Testis (tissue), 3 donors: Measurements from ENCODE around the gene SMAD7. TPM values are rescaled to one million over a fixed set of nuclear protein-coding genes. Genes with fewer than 3 reads are reported as not detected.

Source experiments
- DNase-seq: peaks from one replicate; pipeline ENCODE4 v3.0.0-alpha.2; 2019
- H3K27ac ChIP-seq, 2 donors: fragments of 200-600 bp; sonication (generic); one replicate each; pipeline ENCODE4 v1.5.1; 2019
- H3K27me3 ChIP-seq: fragments of 200-600 bp; sonication (generic); one replicate; pipeline ENCODE4 v1.5.1; 2019
- H3K36me3 ChIP-seq: fragments of 200-600 bp; sonication (generic); one replicate; pipeline ENCODE4 v1.5.1; 2017; ENCODE audit warnings: low read depth; ENCODE audit errors: missing control alignments
- H3K4me1 ChIP-seq: fragments of 200-600 bp; sonication (generic); one replicate; pipeline ENCODE4 v1.5.1; 2019
- H3K4me3 ChIP-seq, 2 donors: fragments of 200-600 bp; sonication (generic); one replicate each; pipeline ENCODE4 v1.5.1; 2017 to 2019
- H3K9me3 ChIP-seq: fragments of 200-600 bp; sonication (generic); one replicate; pipeline ENCODE4 v1.5.1; 2017
- CTCF ChIP-seq, 3 experiments: fragments of 450-650 bp in 2 of 3; fragments of 200-600 bp in 1 of 3; sonication (generic) in 1 of 3; IDR thresholded peaks; one replicate each; pipeline ENCODE4 v1.5.1; 2016 to 2019; ENCODE audit warnings: antibody characterized with exemption in 3 of 3, mild to moderate bottlenecking in 2 of 3, moderate library complexity in 1 of 3
- POLR2A ChIP-seq: fragments of 450-650 bp; IDR thresholded peaks from one replicate; pipeline ENCODE4 v1.6.1; 2017; ENCODE audit warnings: antibody characterized with exemption, mild to moderate bottlenecking, moderate library complexity
- WGBS, 2 donors: methylation state at CpG; one replicate each; pipeline ENCODE4 v1.1.5; 2018; 5-methylcytosine and 5-hydroxymethylcytosine counted together
- intact Hi-C: fragments of 100-400 bp; cut with DNase I; formaldehyde crosslinking; loops from one replicate; pipeline ENCODE4 v1.15.1; 2023; ENCODE audit warnings: low total_unique reads
- polyA plus RNA-seq: library from polyadenylated mRNA; stranded (reverse); fragments of 350-450 nt; fragmentation: Illumina TruSeq; extraction: RNeasy Lipid Tissue Mini Kit (QIAGEN cat#74804); gene quantifications from one replicate; pipeline ENCODE4 v1.2.3, GENCODE V29; 2014; ENCODE audit warnings: low read depth, low replicate concordance; ENCODE audit not compliant: insufficient read depth
- total RNA-seq, 2 donors: library from RNA; depleted of rRNA; stranded (reverse); fragments of >200 nt; gene quantifications; one replicate each; pipeline ENCODE4 v1.2.3, GENCODE V29; 2016

Gene SMAD7
- total and polyA plus RNA-seq, 3 donors from 2014 or later: 7.5 to 14.6 (median 9.8) TPM

GRCh38 chr18:48947092-48947491, 3.7 kb downstream of the SMAD7 start:
- Histone ChIP-seq H3K36me3 (no peaks in the 10 kb centered on the region), H3K27me3 (no peaks in the 10 kb centered on the region), H3K4me1 (peaks cover 18% of the 10 kb centered on the region), H3K9me3 (no peaks in the 10 kb centered on the region), H3K27ac (peak overlapping the region in 1 of 2 donors; percentile 54), H3K4me3 (no peak overlapping the region)
- no peak for TF ChIP-seq POLR2A
- TF ChIP-seq CTCF (IDR thresholded peaks at IDR 0.05): no peak
- intact Hi-C loops: no loop called here
- no peak for DNase-seq
- WGBS, 2 donors: 22 to 26% methylated on average over 10 of the region's 10 CpGs

- Histone ChIP-seq H3K9me3 (no peaks in the 10 kb centered on the region), H3K36me3 (no peaks in the 10 kb centered on the region), H3K27ac (no peak overlapping the region), H3K4me1 (peaks cover 19% of the 10 kb centered on the region), H3K4me3 (no peak overlapping the region), H3K27me3 (no peaks in the 10 kb centered on the region)
- no peak for DNase-seq
- WGBS, 2 donors: 33 to 40% methylated on average over 8 of the region's 8 CpGs
- TF ChIP-seq CTCF (IDR thresholded peaks at IDR 0.05) (no peak), POLR2A (no peak)
- intact Hi-C loops: no loop called here
These were observed 4.4 kb downstream of the SMAD7 start for GRCh38 chr18:48946329-48946835.

- H3K27me3 ChIP-seq: no peaks in the 10 kb centered on the region
- H3K9me3 ChIP-seq: no peaks in the 10 kb centered on the region
- H3K27ac ChIP-seq: no peak overlapping the region
- peaks cover 22% of the 10 kb centered on the region for H3K4me1 ChIP-seq
- TF ChIP-seq POLR2A (no peak), CTCF (IDR thresholded peaks at IDR 0.05) (no peak)
- no peak for DNase-seq
- no peaks in the 10 kb centered on the region for H3K36me3 ChIP-seq
- intact Hi-C loops: no loop called here
- H3K4me3 ChIP-seq: no peak overlapping the region
These were observed 4.9 kb downstream of the SMAD7 start for GRCh38 chr18:48945953-48946217.

GRCh38 chr18:48944634-48945033, 6.1 kb downstream of the SMAD7 start:
- Histone ChIP-seq H3K9me3 (no peaks in the 10 kb centered on the region), H3K27me3 (no peaks in the 10 kb centered on the region), H3K4me1 (peaks cover 28% of the 10 kb centered on the region), H3K27ac (no peak overlapping the region), H3K36me3 (no peaks in the 10 kb centered on the region), H3K4me3 (no peak overlapping the region)
- TF ChIP-seq POLR2A (no peak), CTCF (IDR thresholded peaks at IDR 0.05) (no peak)
- intact Hi-C loops: no loop called here
- WGBS, 2 donors: 77 to 90% methylated on average over 2 to 7 of the region's 7 CpGs
- DNase-seq: no peak

- Histone ChIP-seq H3K4me1 (peaks cover 35% of the 10 kb centered on the region), H3K4me3 (no peak overlapping the region), H3K27me3 (no peaks in the 10 kb centered on the region), H3K27ac (no peak overlapping the region), H3K36me3 (no peaks in the 10 kb centered on the region), H3K9me3 (no peaks in the 10 kb centered on the region)
- intact Hi-C loops: no loop called here
- no peak for DNase-seq
- TF ChIP-seq CTCF (IDR thresholded peaks at IDR 0.05) (no peak), POLR2A (no peak)
- 62 to 75% methylated on average over 8 of the region's 8 CpGs for WGBS, 2 donors
These were observed 6.8 kb downstream of the SMAD7 start for GRCh38 chr18:48943736-48944527.
